ENCODE measurements around the gene LCN6. TPM values are rescaled to one million over a fixed set of nuclear protein-coding genes. Genes with fewer than 3 reads are reported as not detected.

Gene LCN6
- total and polyA plus RNA-seq, 9 of the 15 experiments (the other 6 are each of a cell fraction or from before 2014, with no cell fraction given) = 0.10 to 0.45 (median 0.37) TPM; not detected in 5

DNA sequence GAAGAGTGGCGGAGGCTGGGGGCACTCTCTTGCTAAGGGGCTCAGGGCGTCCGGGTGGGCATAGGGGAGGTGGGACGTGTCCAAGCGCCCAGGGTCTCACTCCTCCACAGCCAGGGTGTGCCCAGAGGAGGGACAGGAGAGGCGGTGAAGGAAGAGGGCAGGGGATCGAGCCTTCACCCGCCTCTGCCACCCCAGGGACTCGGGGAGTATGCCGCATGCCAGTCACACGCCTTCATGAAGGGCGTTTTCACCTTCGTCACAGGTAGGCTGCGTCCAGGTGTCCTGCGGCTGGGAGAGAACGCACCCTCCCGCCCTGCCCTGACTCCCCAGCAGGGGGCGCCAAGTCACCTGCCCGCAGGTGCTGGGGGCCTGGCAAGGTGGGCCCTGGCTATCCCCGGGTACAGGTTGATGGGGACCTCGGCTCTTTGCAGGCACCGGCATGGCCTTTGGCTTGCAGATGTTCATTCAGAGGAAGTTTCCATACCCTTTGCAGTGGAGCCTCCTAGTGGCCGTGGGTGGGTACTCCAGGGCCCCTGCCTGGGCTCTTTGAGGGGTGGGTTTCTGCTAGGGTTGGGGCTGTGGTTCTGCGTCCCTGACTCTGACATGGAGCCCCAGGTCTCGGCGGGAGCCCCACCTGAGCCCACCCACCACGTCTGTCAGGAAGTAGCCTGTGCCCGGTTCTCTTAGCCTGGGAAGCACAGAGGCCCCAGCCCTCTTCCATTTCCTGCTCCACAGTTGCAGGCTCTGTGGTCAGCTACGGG, 43.4 kb upstream of the LCN6 start (continued):
- TF ChIP-seq L3MBTL2 (IDR thresholded peaks at IDR 0.05) = peak; percentile 59
- TF ChIP-seq, protein P1, sequence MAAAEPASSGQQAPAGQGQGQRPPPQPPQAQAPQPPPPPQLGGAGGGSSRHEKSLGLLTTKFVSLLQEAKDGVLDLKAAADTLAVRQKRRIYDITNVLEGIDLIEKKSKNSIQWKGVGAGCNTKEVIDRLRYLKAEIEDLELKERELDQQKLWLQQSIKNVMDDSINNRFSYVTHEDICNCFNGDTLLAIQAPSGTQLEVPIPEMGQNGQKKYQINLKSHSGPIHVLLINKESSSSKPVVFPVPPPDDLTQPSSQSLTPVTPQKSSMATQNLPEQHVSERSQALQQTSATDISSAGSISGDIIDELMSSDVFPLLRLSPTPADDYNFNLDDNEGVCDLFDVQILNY (CRISPR knock-in tag; IDR thresholded peaks at IDR 0.05) = no peak; the same call in 1 of the 2 replicates
- TF ChIP-seq BRCA1 (IDR thresholded peaks at IDR 0.05) = no peak
- no peak for TF ChIP-seq BRCA1 (CRISPR knock-in tag; IDR thresholded peaks at IDR 0.05)
- no peak for TF ChIP-seq MCM7 (IDR thresholded peaks at IDR 0.05)
- no peak for TF ChIP-seq POLR3G (IDR thresholded peaks at IDR 0.05; ENCODE audit: extremely low read depth, insufficient read length, insufficient replicate concordance)
- TF ChIP-seq, protein P2, sequence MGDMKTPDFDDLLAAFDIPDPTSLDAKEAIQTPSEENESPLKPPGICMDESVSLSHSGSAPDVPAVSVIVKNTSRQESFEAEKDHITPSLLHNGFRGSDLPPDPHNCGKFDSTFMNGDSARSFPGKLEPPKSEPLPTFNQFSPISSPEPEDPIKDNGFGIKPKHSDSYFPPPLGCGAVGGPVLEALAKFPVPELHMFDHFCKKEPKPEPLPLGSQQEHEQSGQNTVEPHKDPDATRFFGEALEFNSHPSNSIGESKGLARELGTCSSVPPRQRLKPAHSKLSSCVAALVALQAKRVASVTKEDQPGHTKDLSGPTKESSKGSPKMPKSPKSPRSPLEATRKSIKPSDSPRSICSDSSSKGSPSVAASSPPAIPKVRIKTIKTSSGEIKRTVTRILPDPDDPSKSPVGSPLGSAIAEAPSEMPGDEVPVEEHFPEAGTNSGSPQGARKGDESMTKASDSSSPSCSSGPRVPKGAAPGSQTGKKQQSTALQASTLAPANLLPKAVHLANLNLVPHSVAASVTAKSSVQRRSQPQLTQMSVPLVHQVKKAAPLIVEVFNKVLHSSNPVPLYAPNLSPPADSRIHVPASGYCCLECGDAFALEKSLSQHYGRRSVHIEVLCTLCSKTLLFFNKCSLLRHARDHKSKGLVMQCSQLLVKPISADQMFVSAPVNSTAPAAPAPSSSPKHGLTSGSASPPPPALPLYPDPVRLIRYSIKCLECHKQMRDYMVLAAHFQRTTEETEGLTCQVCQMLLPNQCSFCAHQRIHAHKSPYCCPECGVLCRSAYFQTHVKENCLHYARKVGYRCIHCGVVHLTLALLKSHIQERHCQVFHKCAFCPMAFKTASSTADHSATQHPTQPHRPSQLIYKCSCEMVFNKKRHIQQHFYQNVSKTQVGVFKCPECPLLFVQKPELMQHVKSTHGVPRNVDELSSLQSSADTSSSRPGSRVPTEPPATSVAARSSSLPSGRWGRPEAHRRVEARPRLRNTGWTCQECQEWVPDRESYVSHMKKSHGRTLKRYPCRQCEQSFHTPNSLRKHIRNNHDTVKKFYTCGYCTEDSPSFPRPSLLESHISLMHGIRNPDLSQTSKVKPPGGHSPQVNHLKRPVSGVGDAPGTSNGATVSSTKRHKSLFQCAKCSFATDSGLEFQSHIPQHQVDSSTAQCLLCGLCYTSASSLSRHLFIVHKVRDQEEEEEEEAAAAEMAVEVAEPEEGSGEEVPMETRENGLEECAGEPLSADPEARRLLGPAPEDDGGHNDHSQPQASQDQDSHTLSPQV (IDR thresholded peaks at IDR 0.05) = peak; percentile 88
- no peak for TF ChIP-seq ZNF778 (CRISPR knock-in tag; IDR thresholded peaks at IDR 0.05)
- TF ChIP-seq ZNF644 (tag; IDR thresholded peaks at IDR 0.05; ENCODE audit: low read depth) = no peak
- TF ChIP-seq ATF7 (IDR thresholded peaks at IDR 0.05) = no peak
- TF ChIP-seq, protein P3, sequence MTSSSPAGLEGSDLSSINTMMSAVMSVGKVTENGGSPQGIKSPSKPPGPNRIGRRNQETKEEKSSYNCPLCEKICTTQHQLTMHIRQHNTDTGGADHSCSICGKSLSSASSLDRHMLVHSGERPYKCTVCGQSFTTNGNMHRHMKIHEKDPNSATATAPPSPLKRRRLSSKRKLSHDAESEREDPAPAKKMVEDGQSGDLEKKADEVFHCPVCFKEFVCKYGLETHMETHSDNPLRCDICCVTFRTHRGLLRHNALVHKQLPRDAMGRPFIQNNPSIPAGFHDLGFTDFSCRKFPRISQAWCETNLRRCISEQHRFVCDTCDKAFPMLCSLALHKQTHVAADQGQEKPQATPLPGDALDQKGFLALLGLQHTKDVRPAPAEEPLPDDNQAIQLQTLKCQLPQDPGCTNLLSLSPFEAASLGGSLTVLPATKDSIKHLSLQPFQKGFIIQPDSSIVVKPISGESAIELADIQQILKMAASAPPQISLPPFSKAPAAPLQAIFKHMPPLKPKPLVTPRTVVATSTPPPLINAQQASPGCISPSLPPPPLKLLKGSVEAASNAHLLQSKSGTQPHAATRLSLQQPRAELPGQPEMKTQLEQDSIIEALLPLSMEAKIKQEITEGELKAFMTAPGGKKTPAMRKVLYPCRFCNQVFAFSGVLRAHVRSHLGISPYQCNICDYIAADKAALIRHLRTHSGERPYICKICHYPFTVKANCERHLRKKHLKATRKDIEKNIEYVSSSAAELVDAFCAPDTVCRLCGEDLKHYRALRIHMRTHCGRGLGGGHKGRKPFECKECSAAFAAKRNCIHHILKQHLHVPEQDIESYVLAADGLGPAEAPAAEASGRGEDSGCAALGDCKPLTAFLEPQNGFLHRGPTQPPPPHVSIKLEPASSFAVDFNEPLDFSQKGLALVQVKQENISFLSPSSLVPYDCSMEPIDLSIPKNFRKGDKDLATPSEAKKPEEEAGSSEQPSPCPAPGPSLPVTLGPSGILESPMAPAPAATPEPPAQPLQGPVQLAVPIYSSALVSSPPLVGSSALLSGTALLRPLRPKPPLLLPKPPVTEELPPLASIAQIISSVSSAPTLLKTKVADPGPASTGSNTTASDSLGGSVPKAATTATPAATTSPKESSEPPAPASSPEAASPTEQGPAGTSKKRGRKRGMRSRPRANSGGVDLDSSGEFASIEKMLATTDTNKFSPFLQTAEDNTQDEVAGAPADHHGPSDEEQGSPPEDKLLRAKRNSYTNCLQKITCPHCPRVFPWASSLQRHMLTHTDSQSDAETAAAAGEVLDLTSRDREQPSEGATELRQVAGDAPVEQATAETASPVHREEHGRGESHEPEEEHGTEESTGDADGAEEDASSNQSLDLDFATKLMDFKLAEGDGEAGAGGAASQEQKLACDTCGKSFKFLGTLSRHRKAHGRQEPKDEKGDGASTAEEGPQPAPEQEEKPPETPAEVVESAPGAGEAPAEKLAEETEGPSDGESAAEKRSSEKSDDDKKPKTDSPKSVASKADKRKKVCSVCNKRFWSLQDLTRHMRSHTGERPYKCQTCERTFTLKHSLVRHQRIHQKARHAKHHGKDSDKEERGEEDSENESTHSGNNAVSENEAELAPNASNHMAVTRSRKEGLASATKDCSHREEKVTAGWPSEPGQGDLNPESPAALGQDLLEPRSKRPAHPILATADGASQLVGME (CRISPR knock-in tag; IDR thresholded peaks at IDR 0.05) = peak; percentile 36; the same call in 1 of the 2 replicates
- TF ChIP-seq PCBP2 (IDR thresholded peaks at IDR 0.05; ENCODE audit: low read depth, low read length, poor library complexity, severe bottlenecking) = no peak
- peak; percentile 45; the same call in 1 of the 2 replicates for TF ChIP-seq NR2C2 (CRISPR knock-in tag; IDR thresholded peaks at IDR 0.05)
- TF ChIP-seq NR2C2 (tag; IDR thresholded peaks at IDR 0.05) = no peak
- no peak for TF ChIP-seq PHB2 (IDR thresholded peaks at IDR 0.05; ENCODE audit: low read depth)
- TF ChIP-seq EP400 (IDR thresholded peaks at IDR 0.05) = peak; percentile 47; the same call in 1 of the 2 replicates

Data from K562 (cell line).